ENCODE measurements around the gene S100A10.

S100A10 gene

GRCh38 chr1:151988405-151988923 lies 5.2 kb downstream of the S100A10 start:
- DNase-seq (ENCODE audit: low read depth), result no peak

- DNase-seq (ENCODE audit: low read depth), result no peak
These were observed 7.0 kb downstream of the S100A10 start for GRCh38 chr1:151986501-151987190.

- DNase-seq (ENCODE audit: low read depth), result no peak
These were observed 7.9 kb downstream of the S100A10 start for GRCh38 chr1:151985768-151986167.

- no peak for DNase-seq (ENCODE audit: low read depth)
These were observed 8.4 kb downstream of the S100A10 start for GRCh38 chr1:151985270-151985669.

- DNase-seq (ENCODE audit: low read depth), result no peak
These were observed 9.2 kb downstream of the S100A10 start for GRCh38 chr1:151984313-151984956.

- DNase-seq (ENCODE audit: low read depth), result no peak
These were observed 11.2 kb downstream of the S100A10 start for GRCh38 chr1:151982300-151983005.

- no peak for DNase-seq (ENCODE audit: low read depth)
These were observed 12.5 kb downstream of the S100A10 start for GRCh38 chr1:151981178-151981525.

- DNase-seq (ENCODE audit: low read depth), result no peak
These were observed 13.1 kb downstream of the S100A10 start for GRCh38 chr1:151980287-151981177.

- no peak for DNase-seq (ENCODE audit: low read depth)
These were observed 14.7 kb downstream of the S100A10 start for GRCh38 chr1:151978922-151979321.

- DNase-seq (ENCODE audit: low read depth), result no peak
These were observed 15.9 kb downstream of the S100A10 start for GRCh38 chr1:151977662-151978230.

- no peak for DNase-seq (ENCODE audit: low read depth)
These were observed 16.8 kb downstream of the S100A10 start for GRCh38 chr1:151976858-151977257.

GRCh38 chr1:151976015-151976343 lies 17.7 kb downstream of the S100A10 start:
- DNase-seq (ENCODE audit: low read depth), result no peak

GRCh38 chr1:151975311-151976014 lies 18.2 kb downstream of the S100A10 start:
- DNase-seq (ENCODE audit: low read depth), result no peak

- no peak for DNase-seq (ENCODE audit: low read depth)
These were observed 21.0 kb downstream of the S100A10 start for GRCh38 chr1:151972542-151973248.

GRCh38 chr1:151970626-151971025 lies 23.0 kb downstream of the S100A10 start:
- DNase-seq (ENCODE audit: low read depth), result no peak

- no peak for DNase-seq (ENCODE audit: low read depth)
These were observed 23.5 kb downstream of the S100A10 start for GRCh38 chr1:151970128-151970527.

GRCh38 chr1:151968791-151969399 lies 24.8 kb downstream of the S100A10 start:
- DNase-seq (ENCODE audit: low read depth), result no peak

- peak; percentile 29 for DNase-seq (ENCODE audit: low read depth)
These were observed 25.6 kb downstream of the S100A10 start for GRCh38 chr1:151968058-151968457.

- DNase-seq (ENCODE audit: low read depth), result no peak
These were observed 26.6 kb downstream of the S100A10 start for GRCh38 chr1:151967091-151967490.

GRCh38 chr1:151966061-151966460 lies 27.6 kb downstream of the S100A10 start:
- DNase-seq (ENCODE audit: low read depth), result no peak

Measured in stimulated activated CD8-positive, alpha-beta memory T cell treated with anti-CD3 and anti-CD28 coated beads, Interleukin-12 subunit alpha, Interleukin-12 subunit beta, amount 100 ng/mL, for 1 hour (primary cell).